ENCODE measurements around the gene PWWP2B. TPM values are rescaled to one million over a fixed set of nuclear protein-coding genes. Genes with fewer than 3 reads are reported as not detected.

Gene PWWP2B
- total and polyA plus RNA-seq, 2 of the 13 experiments (the other 11 are each of a cell fraction or from before 2014, with no cell fraction given): 2.3 to 4.7 TPM

- no peak for TF ChIP-seq ZBTB14 (CRISPR knock-in tag; IDR thresholded peaks at IDR 0.05)
- no peak for TF ChIP-seq HNRNPLL (IDR thresholded peaks at IDR 0.05; ENCODE audit: low read depth, low read length, poor library complexity, severe bottlenecking)
These were observed 49.9 kb downstream of the PWWP2B start (continued) for GRCh38 chr10:132446661-132447445.

- in situ Hi-C loops (cut with HindIII; ENCODE audit: extremely low pct_ligation_motif_present, low pct_unique_long_range_greater_than_20kb) (no loop called here), intact Hi-C loops (cut with micrococcal nuclease; ENCODE audit: unreplicated experiment) (loop anchor here (2.0 kb wide), 1 partner anchor 59 kb away; no protein-coding TSS in a partner anchor)
- POLR2A ChIA-PET: interaction anchor here (0.9 to 1.8 kb wide), 5 partner anchors 9 to 69 kb away, joined by 3 to 6 read pairs (median 4); no protein-coding TSS in a partner anchor
- no peaks in the 10 kb centered on the region for H3K79me2 ChIP-seq (ENCODE audit: insufficient read depth, low read length)
- peak overlapping the region; percentile 75 for H3K4me2 ChIP-seq (ENCODE audit: low read depth, low read length)
- no peaks in the 10 kb centered on the region for H3K36me3 ChIP-seq (replicated peaks in 1 of 2; ENCODE audit: control insufficient read depth in 1 of 2, insufficient read depth in 2 of 2, low read length in 2 of 2)
- peak; percentile 16 for ATAC-seq
- peak; percentile 39 for DNase-seq (ENCODE audit: low spot score)
- CTCF ChIA-PET (ENCODE audit: low intra/inter-chr PET ratio, low total read pairs): interaction anchor here (1.1 to 1.7 kb wide), 2 partner anchors 52 to 60 kb away, joined by 3 to 5 read pairs; no protein-coding TSS in a partner anchor
- H3K4me1 ChIP-seq (ENCODE audit: insufficient read depth, low read length): peaks cover 61% of the 10 kb centered on the region
- no peak for FAIRE-seq
- no peaks in the 10 kb centered on the region for H4K20me1 ChIP-seq (ENCODE audit: insufficient read depth, low read length)
- BruUV-seq (replicated peaks): no TSS peak
- no peaks in the 10 kb centered on the region for H3K9me3 ChIP-seq (ENCODE audit: low read length)
- H3K9ac ChIP-seq (ENCODE audit: insufficient read depth, low read depth, low read length): peak overlapping the region; percentile 63
- H2AFZ ChIP-seq (ENCODE audit: low read length): no peak overlapping the region
- H3K27ac ChIP-seq (ENCODE audit: extremely low read length, insufficient read depth, low read length): peak overlapping the region; percentile 57
- no peaks in the 10 kb centered on the region for H3K27me3 ChIP-seq (ENCODE audit: control insufficient read depth in 1 of 2, insufficient read depth in 2 of 2, low read length in 2 of 2)
- H3K4me3 ChIP-seq (replicated peaks in 1 of 3; ENCODE audit: insufficient read depth in 1 of 3, low read depth in 2 of 3, low read length in 3 of 3): peak overlapping the region; percentile 11 to 59 (median 43); a peak in 5 of 6 replicates
- 61% methylated on average over 17 of the region's 29 CpGs for WGBS (ENCODE audit: low lambda C conversion rate)
- TF ChIP-seq CCDC6 (CRISPR knock-in tag; IDR thresholded peaks at IDR 0.05) (no peak), ZNF546 (CRISPR knock-in tag; conservative IDR thresholded peaks at IDR 0.05) (0 out of 2 replicates have a peak, but pooled peaks have one; percentile 26), KDM5B (CRISPR knock-in tag; IDR thresholded peaks at IDR 0.05; ENCODE audit: borderline replicate concordance) (no peak), HNF1B (CRISPR knock-in tag; IDR thresholded peaks at IDR 0.05) (peak; percentile 29; the same call in 1 of the 2 replicates), ATF2 (CRISPR knock-in tag; IDR thresholded peaks at IDR 0.05) (no peak), KLF9 (CRISPR knock-in tag; IDR thresholded peaks at IDR 0.05; ENCODE audit: low read depth) (no peak), ZBTB4 (CRISPR knock-in tag; IDR thresholded peaks at IDR 0.05; ENCODE audit: borderline replicate concordance) (peak; percentile 72; the same call in 1 of the 2 replicates), SRSF1 (optimal IDR thresholded peaks at IDR 0.05; ENCODE audit: low read depth, low read length) (peak; percentile 63)
These were observed 50.6 kb downstream of the PWWP2B start for GRCh38 chr10:132447446-132448247.
